DMS53 treated with DMSO at 0.1 percent for 48 hours (cell line): Measurements from ENCODE around the gene CCDC69.
"Not testable (repeated sequence)": the region's sequence is repeated elsewhere in the genome, so short reads cannot be mapped to it uniquely, and the experiment has no call there.

ENCODE experiments used
- DNase-seq: peaks from one replicate; lab custom pipeline; 2025; ENCODE audit not compliant: unreplicated experiment; lab: John Stamatoyannopoulos, UW

CCDC69 gene

GRCh38 chr5:151245680-151246219, 21.9 kb upstream of the CCDC69 start:
- no peak for DNase-seq

GRCh38 chr5:151244206-151244605, 20.3 kb upstream of the CCDC69 start:
- DNase-seq = no peak

GRCh38 chr5:151243564-151243963, 19.7 kb upstream of the CCDC69 start:
- DNase-seq = no peak

GRCh38 chr5:151243127-151243526, 19.2 kb upstream of the CCDC69 start:
- no peak for DNase-seq

GRCh38 chr5:151240924-151241635, 17.2 kb upstream of the CCDC69 start:
- DNase-seq = no peak

DNA sequence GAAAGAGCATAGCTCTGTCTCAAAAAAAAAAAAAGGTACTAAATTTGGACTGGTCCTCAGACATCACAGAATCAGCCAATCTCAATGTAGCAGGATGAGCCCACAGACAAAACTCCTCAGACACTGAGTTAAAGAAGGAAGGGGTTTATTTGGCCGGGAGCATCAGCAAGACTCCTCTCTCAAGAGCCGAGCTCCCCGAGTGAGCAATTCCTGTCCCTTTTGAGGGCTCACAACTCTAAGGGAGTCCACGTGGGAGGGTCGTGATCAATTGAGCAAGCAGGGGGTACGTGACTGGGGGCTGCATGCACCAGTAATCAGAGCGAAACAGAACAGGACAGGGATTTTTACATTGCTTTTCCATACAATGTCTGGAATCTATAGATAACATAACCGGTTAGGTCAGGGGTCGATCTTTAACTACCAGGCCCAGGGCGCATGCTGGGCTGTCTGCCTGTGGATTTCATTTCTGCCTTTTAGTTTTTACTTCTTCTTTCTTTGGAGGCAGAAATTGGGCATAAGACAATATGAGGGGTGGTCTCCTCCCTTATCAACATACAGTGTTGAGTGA, 16.5 kb upstream of the CCDC69 start:
- DNase-seq = not testable (repeated sequence)

- peak; percentile 56 for DNase-seq
Observed at GRCh38 chr5:151239237-151239861, 15.5 kb upstream of the CCDC69 start.

- no peak for DNase-seq
Observed at GRCh38 chr5:151238303-151238741, 14.4 kb upstream of the CCDC69 start.

DNA sequence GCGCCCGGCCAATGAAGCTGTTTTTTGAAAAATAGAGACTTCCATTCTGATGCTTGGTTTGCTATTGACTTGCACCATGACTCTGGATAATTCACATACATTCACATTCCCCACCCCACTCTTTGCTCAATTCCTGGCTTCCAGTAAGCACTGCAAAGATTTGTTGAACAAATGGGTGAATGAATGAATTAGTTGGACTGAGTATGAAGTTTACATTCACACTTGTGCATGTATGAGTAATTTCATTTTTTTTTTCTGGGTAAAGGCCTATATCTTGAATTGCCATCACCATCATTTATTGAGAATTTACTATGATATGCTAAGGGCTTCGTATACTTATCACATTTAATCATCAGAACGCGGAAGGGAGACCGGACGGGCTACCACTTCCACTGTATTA, 13.8 kb upstream of the CCDC69 start:
- DNase-seq = no peak

DNA sequence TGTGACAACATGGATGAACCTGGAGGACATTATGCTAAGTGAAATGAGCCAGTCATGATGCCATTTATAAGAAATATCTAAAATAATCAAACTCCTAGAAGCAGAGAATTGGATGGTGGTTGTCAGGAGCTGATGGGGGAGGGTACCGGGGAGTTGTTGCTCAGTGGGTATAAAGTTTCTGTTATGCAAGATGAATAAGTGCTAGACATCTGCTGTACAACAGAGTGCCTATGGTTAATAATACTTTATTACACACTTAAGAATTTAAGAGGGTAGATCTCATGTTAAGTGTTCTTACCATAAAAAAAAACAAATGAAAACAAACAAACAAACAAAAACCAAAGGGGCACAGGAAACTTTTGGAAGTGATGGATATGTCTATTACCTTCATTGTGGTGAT, 13.0 kb upstream of the CCDC69 start:
- DNase-seq = no peak

GRCh38 chr5:151235239-151235571, 11.3 kb upstream of the CCDC69 start:
- not testable (repeated sequence) for DNase-seq

DNA sequence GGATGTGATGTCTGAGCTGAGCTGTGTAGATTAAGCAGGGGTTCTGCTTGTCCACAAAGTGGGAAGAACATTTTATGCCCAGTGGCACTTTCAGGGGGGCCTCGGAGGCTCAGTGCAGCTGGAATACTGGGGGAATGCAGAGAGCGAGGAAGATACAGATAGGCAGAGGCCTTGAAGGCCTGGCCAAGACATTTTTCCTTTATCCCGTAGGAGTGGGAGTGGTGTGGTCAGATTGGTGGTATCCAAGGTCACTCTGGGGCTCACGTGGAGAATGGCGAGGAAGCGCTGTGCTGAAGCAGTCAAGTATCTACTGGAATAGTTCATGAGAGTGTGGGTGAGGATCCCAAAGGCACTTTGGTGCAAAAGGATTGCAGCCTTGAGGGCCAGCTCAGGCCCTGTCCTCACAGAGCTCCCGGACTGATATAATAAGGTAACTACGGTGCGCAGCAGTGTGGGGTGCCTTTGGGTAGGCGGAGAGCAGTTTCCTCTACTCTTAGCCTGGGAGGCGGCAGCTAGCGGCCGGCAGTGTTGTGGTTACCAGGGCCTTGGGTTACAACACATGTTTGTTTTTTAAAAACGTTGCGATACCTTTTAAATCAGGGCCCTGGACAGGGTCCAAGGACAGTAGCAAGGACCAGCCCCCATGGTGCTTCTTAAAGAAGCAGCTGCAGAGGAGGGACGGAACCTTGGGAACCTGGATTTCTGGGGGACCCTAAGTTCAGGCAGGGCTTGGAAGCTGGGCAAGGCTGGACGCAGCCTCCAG, 10.8 kb upstream of the CCDC69 start:
- no peak for DNase-seq

DNA sequence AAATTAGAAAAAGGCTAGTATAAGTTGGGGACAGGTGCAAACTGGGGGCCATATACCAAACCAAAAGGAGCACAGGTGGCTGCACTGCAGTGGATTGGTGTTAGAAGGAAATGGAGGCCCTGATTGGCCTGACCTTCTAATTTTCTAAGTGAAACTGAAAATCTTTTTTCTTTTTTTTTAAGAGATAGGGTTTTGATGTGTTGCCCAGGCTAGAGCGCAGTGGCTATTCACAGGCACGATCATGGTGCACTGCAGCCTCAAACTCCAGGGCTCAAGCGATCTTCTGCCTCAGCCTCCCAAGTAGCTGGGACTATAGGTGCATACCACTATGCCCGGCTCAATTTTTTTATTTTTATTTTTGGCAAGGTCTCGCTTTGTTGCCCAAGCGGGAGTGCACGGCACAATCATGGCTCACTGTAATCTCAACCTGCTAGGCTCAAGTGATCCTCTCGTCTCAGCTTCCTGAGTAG, 9.8 kb upstream of the CCDC69 start:
- DNase-seq = no peak

DNA sequence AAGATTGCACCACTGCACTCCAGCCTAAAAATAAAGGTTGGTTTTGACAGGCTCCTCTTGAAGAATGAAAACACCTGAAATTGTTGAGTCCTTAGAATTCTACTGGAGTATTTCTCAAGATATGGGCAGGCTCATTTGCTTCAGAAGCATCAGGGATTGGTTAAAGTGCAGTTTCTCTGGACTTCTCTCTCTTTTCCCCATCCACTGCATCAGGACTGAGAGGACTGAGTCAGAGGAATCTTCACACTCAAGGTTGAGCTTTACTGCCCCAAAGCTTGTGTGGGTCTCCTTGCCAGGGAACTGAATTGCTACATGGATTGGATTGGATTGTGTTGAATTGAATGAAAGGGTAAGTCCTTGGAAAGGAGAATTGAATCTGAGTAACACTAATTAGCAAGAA, 7.5 kb upstream of the CCDC69 start:
- DNase-seq = no peak

DNA sequence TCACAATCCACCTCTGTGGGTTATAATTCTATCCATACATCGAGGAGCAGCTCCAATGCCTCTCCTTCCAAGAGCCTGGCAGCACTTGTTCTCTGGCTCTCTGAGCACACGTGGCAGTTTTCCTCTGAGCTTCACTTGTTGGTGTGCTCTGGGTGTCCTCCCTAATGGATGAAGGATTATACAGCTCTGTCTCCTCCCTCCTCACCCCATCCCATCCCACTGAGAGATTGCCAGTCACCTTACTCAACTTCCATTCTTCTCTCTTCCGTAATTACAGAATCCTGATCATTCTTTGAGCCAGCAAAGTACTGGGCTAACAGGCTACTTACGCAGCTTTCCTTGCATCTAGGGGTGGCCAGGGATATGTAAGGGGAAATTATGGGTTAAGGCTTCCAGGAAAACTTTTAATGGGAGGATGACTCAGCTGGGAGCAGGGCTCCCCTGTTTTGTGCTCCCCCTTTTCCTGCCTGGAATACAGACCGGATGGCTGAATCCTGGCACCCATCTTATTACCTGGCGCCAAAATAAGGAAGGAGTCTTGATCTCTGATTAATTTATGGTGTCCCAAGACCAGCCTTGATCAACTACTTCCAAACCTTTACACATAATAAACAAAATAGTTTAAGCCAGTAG, 6.3 kb upstream of the CCDC69 start:
- DNase-seq = no peak

DNA sequence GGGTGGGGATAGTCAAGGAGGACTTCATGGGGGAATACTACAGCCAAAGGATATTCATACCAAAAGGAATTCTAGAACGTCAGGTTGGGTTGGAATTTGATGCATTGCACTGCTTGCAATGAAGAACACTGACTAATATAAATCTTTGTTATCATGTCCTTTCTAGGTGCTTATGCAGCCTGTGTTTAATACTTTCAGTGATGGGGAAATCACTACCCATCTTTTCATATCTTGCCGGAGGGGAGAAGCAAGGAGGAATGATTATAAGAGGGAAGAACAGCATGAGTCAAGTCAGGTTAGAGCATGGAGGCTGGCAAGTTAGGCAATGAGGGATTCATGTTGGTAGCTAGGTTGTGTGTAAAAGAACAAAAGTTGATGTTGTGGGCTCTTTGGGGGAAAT, 5.1 kb upstream of the CCDC69 start:
- no peak for DNase-seq

- DNase-seq = no peak
Observed at GRCh38 chr5:151227918-151228447, 4.1 kb upstream of the CCDC69 start.

- no peak for DNase-seq
Observed at GRCh38 chr5:151225475-151225874, 1.6 kb upstream of the CCDC69 start.

GRCh38 chr5:151225071-151225470, 1.2 kb upstream of the CCDC69 start:
- no peak for DNase-seq

DNA sequence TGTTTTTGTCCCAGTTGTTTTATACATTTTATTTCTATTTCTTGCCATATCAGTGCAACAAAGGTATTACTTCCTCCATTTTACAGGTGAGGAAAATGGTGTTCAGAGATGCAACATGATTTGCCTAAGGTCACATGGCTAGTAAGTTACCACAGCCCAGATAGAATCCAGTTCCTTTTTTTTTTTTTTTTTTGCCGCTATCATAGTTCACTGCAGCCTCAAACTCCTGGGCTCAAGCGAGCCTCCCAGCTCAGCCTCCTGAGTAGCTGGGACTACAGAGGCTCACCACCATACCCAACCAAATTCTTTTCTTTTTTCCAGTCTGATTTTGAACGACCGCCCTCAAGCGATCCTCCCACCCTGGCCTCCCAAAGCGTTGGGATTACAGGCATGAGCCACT, 480 bp upstream of the CCDC69 start:
- DNase-seq = no peak
